Left ventricle myocardium inferior (tissue), 1 donor: ENCODE data around the gene GRB2. TPM values are rescaled to one million over a fixed set of nuclear protein-coding genes. Genes with fewer than 3 reads are reported as not detected.

Experiments
- DNase-seq: peaks from one replicate; pipeline ENCODE4 v3.0.0-alpha.2; 2020
- H3K27ac ChIP-seq: fragments of 200-600 bp; replicated peaks from 2 replicates; pipeline ENCODE4 v1.8.0; 2021
- H3K27me3 ChIP-seq: fragments of 200-600 bp; 2 replicates; pipeline ENCODE4 v1.8.0; 2021; ENCODE audit warnings: low read depth
- H3K36me3 ChIP-seq: fragments of 200-600 bp; 2 replicates; pipeline ENCODE4 v1.8.0; 2021
- H3K4me1 ChIP-seq: fragments of 200-600 bp; 2 replicates; pipeline ENCODE4 v1.8.0; 2021
- H3K4me3 ChIP-seq: fragments of 200-600 bp; 2 replicates; pipeline ENCODE4 v1.8.0; 2021; ENCODE audit warnings: mild to moderate bottlenecking, moderate library complexity
- H3K9me3 ChIP-seq: fragments of 200-600 bp; replicated peaks from 2 replicates; pipeline ENCODE4 v1.8.0; 2021
- CTCF ChIP-seq: fragments of 200-600 bp; IDR thresholded peaks from 2 replicates; pipeline ENCODE4 v1.8.0; 2021; ENCODE audit warnings: antibody characterized with exemption, mild to moderate bottlenecking, borderline replicate concordance
- intact Hi-C: fragments of 100-400 bp; cut with micrococcal nuclease; formaldehyde crosslinking; loops from one replicate; pipeline ENCODE4 v1.11.0; 2022
- total RNA-seq: library from RNA; stranded (reverse); fragmentation: NEBNext Ultra II Directional; extraction: Animal tissue kit (Norgen Biotek cat#: 25700); gene quantifications from one replicate; pipeline ENCODE4 v1.2.1, GENCODE V29; 2021
- donor health status: DM: no; HTN: yes; CAD: no; lungs with severe emphysema.

The GRB2 gene
- total RNA-seq, 1 donor from 2014 or later = 42.2 TPM

DNA sequence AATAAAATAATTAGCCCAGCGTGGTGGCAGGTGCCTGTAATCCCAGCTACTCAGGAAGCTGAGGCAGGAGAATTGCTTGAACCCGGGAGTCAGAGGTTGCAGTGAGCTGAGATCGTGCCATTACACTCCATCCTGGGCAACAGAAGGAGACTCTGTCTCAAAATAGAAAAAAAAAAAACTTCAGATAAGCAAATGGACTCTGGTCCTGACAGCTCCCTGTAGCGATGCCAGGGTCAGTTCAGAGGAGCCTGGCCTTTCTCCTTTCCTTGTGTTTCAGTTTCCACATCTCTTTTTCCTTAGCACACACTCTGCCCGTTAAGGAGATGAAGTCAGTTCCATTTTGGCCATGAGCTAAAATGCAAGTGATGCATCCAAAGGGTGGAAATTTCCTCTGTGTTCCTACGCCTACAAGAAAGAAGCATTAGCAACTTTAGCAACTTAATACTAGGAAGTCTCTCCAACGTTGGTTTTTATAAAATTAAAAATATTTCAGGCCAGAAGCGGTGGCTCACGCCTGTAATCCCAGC, 11.6 kb upstream of the GRB2 start:
- Histone ChIP-seq H3K9me3 (no peaks in the 10 kb centered on the region), H3K4me3 (no peak overlapping the region), H3K4me1 (peaks cover 21% of the 10 kb centered on the region), H3K27ac (peak overlapping the region; percentile 54), H3K27me3 (no peaks in the 10 kb centered on the region), H3K36me3 (no peaks in the 10 kb centered on the region)
- DNase-seq = no peak
- no peak for TF ChIP-seq CTCF
- intact Hi-C loops = no loop called here

- no peak for TF ChIP-seq CTCF
- intact Hi-C loops = no loop called here
- Histone ChIP-seq H3K4me3 (no peak overlapping the region), H3K9me3 (no peaks in the 10 kb centered on the region), H3K27ac (no peak overlapping the region), H3K27me3 (no peaks in the 10 kb centered on the region), H3K4me1 (peaks cover 21% of the 10 kb centered on the region), H3K36me3 (no peaks in the 10 kb centered on the region)
- no peak for DNase-seq
Measured at GRCh38 chr17:75416006-75416405, 10.5 kb upstream of the GRB2 start.

DNA sequence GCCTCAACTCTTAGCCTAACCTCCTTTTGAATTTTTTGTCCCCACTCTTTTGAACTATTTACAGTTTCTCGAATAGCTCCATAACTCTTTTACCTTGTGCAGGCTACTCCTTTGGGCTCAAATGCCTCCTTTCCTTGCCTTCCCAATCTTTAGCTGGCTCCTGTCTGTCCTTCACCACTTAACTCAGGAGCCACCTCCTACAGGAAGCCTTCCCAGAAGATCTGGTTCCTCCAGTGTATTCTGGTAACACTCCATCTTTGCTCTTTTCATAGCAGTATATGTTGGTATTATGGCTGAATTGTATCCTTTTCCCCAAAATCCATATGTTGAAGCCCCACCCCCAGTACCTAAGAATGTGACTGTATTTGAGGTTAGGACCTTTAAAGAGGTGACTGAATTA, 9.0 kb upstream of the GRB2 start:
- Histone ChIP-seq H3K4me3 (no peak overlapping the region), H3K9me3 (no peaks in the 10 kb centered on the region), H3K4me1 (peaks cover 21% of the 10 kb centered on the region), H3K36me3 (no peaks in the 10 kb centered on the region), H3K27me3 (no peaks in the 10 kb centered on the region), H3K27ac (no peak overlapping the region)
- no peak for TF ChIP-seq CTCF
- intact Hi-C loops = no loop called here
- DNase-seq = no peak

- no peaks in the 10 kb centered on the region for H3K36me3 ChIP-seq
Measured at GRCh38 chr17:75412455-75413317, 7.2 kb upstream of the GRB2 start.

More at GRCh38 chr17:75412455-75413317, 7.2 kb upstream of the GRB2 start:
- Histone ChIP-seq H3K27me3 (no peaks in the 10 kb centered on the region), H3K4me3 (peak overlapping the region; percentile 38), H3K4me1 (peaks cover 19% of the 10 kb centered on the region), H3K9me3 (no peaks in the 10 kb centered on the region), H3K27ac (no peak overlapping the region)
- intact Hi-C loops = no loop called here
- DNase-seq = no peak
- TF ChIP-seq CTCF = peak; percentile 83
